HEK293 (cell line): ENCODE measurements around the gene CABP4.

Experiments
- CTCF ChIA-PET: fragments of 350-600 bp; formaldehyde crosslinking; extraction: SDS; loops from one replicate; lab custom pipeline; 2021; ENCODE audit warnings: antibody characterized with exemption; lab: Yijun Ruan, JAX
- POLR2A ChIA-PET: fragments of 300-600 bp; formaldehyde crosslinking; extraction: SDS; loops from one replicate; lab custom pipeline; 2020; ENCODE audit warnings: antibody characterized with exemption, inconsistent platforms; lab: Yijun Ruan, JAX
- H3K27ac ChIP-seq: fragments of 200-500 bp; sonication (Bioruptor generic); 2 replicates; pipeline ENCODE4 v1.5.1; 2014; ENCODE audit warnings: low read depth, low read length, control low read depth, inconsistent platforms; ENCODE audit errors: extremely low read depth
- H3K36me3 ChIP-seq, 2 experiments: fragments of 200-500 bp in 1 of 2; sonication (Bioruptor generic) in 1 of 2; 1 replicate in 1 of 2; 2 replicates in 1 of 2; pipeline ENCODE4 v1.5.1; 2014 to 2017; ENCODE audit warnings: inconsistent platforms in 2 of 2, low read length in 2 of 2; ENCODE audit not compliant: control insufficient read depth in 2 of 2, insufficient read depth in 1 of 2
- H3K4me1 ChIP-seq: fragments of 200-500 bp; sonication (Bioruptor generic); 2 replicates; pipeline ENCODE4 v1.5.1; 2014; ENCODE audit warnings: mild to moderate bottlenecking, low read length, inconsistent platforms; ENCODE audit not compliant: control insufficient read depth, insufficient read depth
- H3K4me3 ChIP-seq: 2 replicates; pipeline ENCODE4 v1.5.1; 2011; ENCODE audit warnings: low read depth, mild to moderate bottlenecking, control low read depth, low read length, moderate library complexity
- H3K9me3 ChIP-seq: fragments of 200-500 bp; sonication (Bioruptor generic); 2 replicates; pipeline ENCODE4 v1.5.1; 2014; ENCODE audit warnings: low read depth, low read length, inconsistent platforms; ENCODE audit not compliant: control insufficient read depth, insufficient read depth
- BCL11B ChIP-seq: fragments of 450-650 bp; formaldehyde crosslinking; IDR thresholded peaks from 2 replicates; pipeline ENCODE4 v1.5.1; 2016; ENCODE audit warnings: low read depth, missing biosample characterization, missing genetic modification characterization
- EGR2 ChIP-seq: fragments of 450-650 bp; formaldehyde crosslinking; IDR thresholded peaks from 2 replicates; pipeline ENCODE4 v1.5.1; 2016; ENCODE audit warnings: low read depth, missing biosample characterization, missing genetic modification characterization
- GLIS2 ChIP-seq: fragments of 450-650 bp; formaldehyde crosslinking; IDR thresholded peaks from 2 replicates; pipeline ENCODE4 v1.5.1; 2016; ENCODE audit warnings: missing biosample characterization, missing genetic modification characterization
- IKZF3 ChIP-seq: fragments of 450-650 bp; IDR thresholded peaks from 2 replicates; pipeline ENCODE4 v1.5.0; 2018; ENCODE audit warnings: missing biosample characterization, mild to moderate bottlenecking, missing genetic modification characterization, moderate library complexity
- MZF1 ChIP-seq: fragments of 450-650 bp; formaldehyde crosslinking; IDR thresholded peaks from 2 replicates; pipeline ENCODE4 v1.5.1; 2017; ENCODE audit warnings: missing biosample characterization, missing genetic modification characterization, borderline replicate concordance
- TSHZ1 ChIP-seq: fragments of 450-650 bp; formaldehyde crosslinking; IDR thresholded peaks from 2 replicates; pipeline ENCODE4 v1.5.1; 2016; ENCODE audit warnings: missing biosample characterization, missing genetic modification characterization, borderline replicate concordance
- YY2 ChIP-seq: fragments of 450-650 bp; formaldehyde crosslinking; IDR thresholded peaks from 2 replicates; pipeline ENCODE4 v1.5.1; 2016; ENCODE audit warnings: missing biosample characterization, missing genetic modification characterization
- ZBTB26 ChIP-seq: fragments of 450-650 bp; formaldehyde crosslinking; optimal IDR thresholded peaks from 2 replicates; pipeline ENCODE3; 2016; ENCODE audit warnings: missing biosample characterization, mild to moderate bottlenecking, missing genetic modification characterization
- ZNF133 ChIP-seq: fragments of 450-650 bp; formaldehyde crosslinking; IDR thresholded peaks from 2 replicates; pipeline ENCODE4 v1.5.1; 2016; ENCODE audit warnings: missing biosample characterization, missing genetic modification characterization
- ZNF174 ChIP-seq: fragments of 450-650 bp; formaldehyde crosslinking; IDR thresholded peaks from 2 replicates; pipeline ENCODE4 v1.5.0; 2017; ENCODE audit warnings: missing biosample characterization, mild to moderate bottlenecking, missing genetic modification characterization
- ZNF311 ChIP-seq: fragments of 450-650 bp; formaldehyde crosslinking; IDR thresholded peaks from 2 replicates; pipeline ENCODE4 v1.5.1; 2017; ENCODE audit warnings: missing biosample characterization, missing genetic modification characterization, borderline replicate concordance
- ZNF394 ChIP-seq: fragments of 450-650 bp; formaldehyde crosslinking; IDR thresholded peaks from 2 replicates; pipeline ENCODE4 v1.5.1; 2016; ENCODE audit warnings: missing biosample characterization, missing genetic modification characterization, mild to moderate bottlenecking, moderate library complexity, borderline replicate concordance
- ZNF518A ChIP-seq: fragments of 450-650 bp; formaldehyde crosslinking; conservative IDR thresholded peaks from 2 replicates; pipeline ENCODE4 v1.5.1; 2016; ENCODE audit warnings: low read depth, missing biosample characterization, missing genetic modification characterization
- ZNF558 ChIP-seq: fragments of 450-650 bp; formaldehyde crosslinking; IDR thresholded peaks from 2 replicates; pipeline ENCODE4 v1.5.1; 2016; ENCODE audit warnings: missing biosample characterization, missing genetic modification characterization
- ZNF600 ChIP-seq: fragments of 450-650 bp; formaldehyde crosslinking; IDR thresholded peaks from 2 replicates; pipeline ENCODE4 v1.5.1; 2016; ENCODE audit warnings: missing biosample characterization, missing genetic modification characterization
- ZNF747 ChIP-seq: fragments of 450-650 bp; formaldehyde crosslinking; IDR thresholded peaks from 2 replicates; pipeline ENCODE4 v1.5.1; 2016; ENCODE audit warnings: missing biosample characterization, missing genetic modification characterization
- ZNF777 ChIP-seq: fragments of 450-650 bp; formaldehyde crosslinking; IDR thresholded peaks from 2 replicates; pipeline ENCODE4 v1.5.1; 2017; ENCODE audit warnings: missing biosample characterization, missing genetic modification characterization, borderline replicate concordance

CABP4 gene

GRCh38 chr11:67437082-67437808, 17.9 kb upstream of the CABP4 start, which contains the start of gene PTPRCAP:
Gene PTPRCAP, minus strand, starts transcription at chr11:67437682. Its CDS starts 63 bp downstream, at chr11:67437619.
- Histone ChIP-seq H3K9me3 (no peaks in the 10 kb centered on the region), H3K4me3 (no peak within 1 kb of the TSS), H3K4me1 (no peaks in the 10 kb centered on the region), H3K36me3 (peaks cover 0 to 86% of the 10 kb centered on the region in 2 experiments; a peak in 1 of 3 replicates), H3K27ac (no peak within 1 kb of the TSS)
- ChIA-PET POLR2A (interaction anchor here (0.6 to 2.6 kb wide), 9 partner anchors 9 to 1549 kb away, joined by 3 to 11 read pairs (median 4); partner anchors contain the start of genes FIBP, PPP1CA, RPS6KB2 and TMEM134), CTCF (interaction anchor here (1.2 kb wide), 1 partner anchor 35 kb away, joined by 5 read pairs; the partner anchor contains the start of gene PPP1CA)
- TF ChIP-seq GLIS2 (peak; percentile 37; the same call in 1 of the 2 replicates), ZNF777 (no peak)

GRCh38 chr11:67437809-67438157, 17.4 kb upstream of the CABP4 start:
- ChIA-PET POLR2A (interaction anchor here (0.6 to 2.6 kb wide), 7 partner anchors 10 to 1550 kb away, joined by 3 to 11 read pairs (median 6); partner anchors contain the start of genes FIBP, PPP1CA, RPS6KB2 and TMEM134), CTCF (interaction anchor here (0.7 kb wide), 1 partner anchor 37 kb away, joined by 4 read pairs; the partner anchor contains the start of gene PPP1CA)
- H3K9me3 ChIP-seq: no peaks in the 10 kb centered on the region
- H3K4me3 ChIP-seq: no peak overlapping the region
- no peak for TF ChIP-seq ZNF558 (tag by site-specific recombination)
- TF ChIP-seq ZBTB26 (tag by site-specific recombination): no peak
- no peak for TF ChIP-seq ZNF174 (tag by site-specific recombination)
- TF ChIP-seq, all 188 proteins: peak for 0
- H3K27ac ChIP-seq: no peak overlapping the region
- peaks cover 0 to 83% of the 10 kb centered on the region in 2 experiments; a peak in 1 of 3 replicates for H3K36me3 ChIP-seq
- no peaks in the 10 kb centered on the region for H3K4me1 ChIP-seq

GRCh38 chr11:67438158-67438902, 16.8 kb upstream of the CABP4 start:
- ChIA-PET CTCF (interaction anchor here (0.7 to 1.0 kb wide), 2 partner anchors 37 to 57 kb away, joined by 4 to 5 read pairs; partner anchors contain the start of gene PPP1CA), POLR2A (interaction anchor here (0.6 to 2.6 kb wide), 10 partner anchors 10 to 1550 kb away, joined by 3 to 11 read pairs (median 6); partner anchors contain the start of genes FIBP, PPP1CA, RPS6KB2 and TMEM134)
- Histone ChIP-seq H3K4me3 (no peak overlapping the region), H3K4me1 (no peaks in the 10 kb centered on the region), H3K27ac (no peak overlapping the region), H3K9me3 (no peaks in the 10 kb centered on the region), H3K36me3 (peaks cover 0 to 77% of the 10 kb centered on the region in 2 experiments; a peak in 1 of 3 replicates)
- TF ChIP-seq YY2 (tag by site-specific recombination) (no peak), ZNF311 (tag by site-specific recombination) (no peak), BCL11B (tag by site-specific recombination) (no peak), ZNF600 (no peak), IKZF3 (tag by site-specific recombination) (no peak), ZNF133 (no peak), TSHZ1 (tag by site-specific recombination) (no peak), ZNF394 (tag by site-specific recombination) (no peak), MZF1 (tag by site-specific recombination) (no peak), GLIS2 (peak; percentile 16; the same call in 1 of the 2 replicates), ZNF518A (tag by site-specific recombination) (no peak), ZNF747 (tag by site-specific recombination) (no peak), EGR2 (peak; percentile 18; the same call in 1 of the 2 replicates)
